Nephron progenitor cell (in vitro differentiated cells): ENCODE measurements around the gene ANKRD62.
A peak's percentile ranks its signal among the peaks of the same experiment; 100 is the strongest.

Source experiments
- DNase-seq: peaks from one replicate; pipeline ENCODE4 v3.0.0; 2021
- H3K27ac Mint-ChIP-seq: 2 replicates; pipeline ENCODE4 v1.8.0; 2021; ENCODE audit warnings: mild to moderate bottlenecking, moderate library complexity, mixed read lengths
- H3K27me3 Mint-ChIP-seq: 2 replicates; pipeline ENCODE4 v1.8.0; 2021; ENCODE audit warnings: mild to moderate bottlenecking, low read depth, mixed read lengths; ENCODE audit not compliant: poor library complexity
- H3K36me3 Mint-ChIP-seq: 2 replicates; pipeline ENCODE4 v1.8.0; 2021; ENCODE audit warnings: low read depth, mixed read lengths
- H3K4me1 Mint-ChIP-seq: 2 replicates; pipeline ENCODE4 v1.8.0; 2021; ENCODE audit warnings: mixed read lengths
- H3K4me3 Mint-ChIP-seq: 2 replicates; pipeline ENCODE4 v1.8.0; 2021; ENCODE audit warnings: mild to moderate bottlenecking, moderate library complexity, mixed read lengths
- H3K9me3 Mint-ChIP-seq: 2 replicates; pipeline ENCODE4 v1.8.0; 2021; ENCODE audit warnings: mild to moderate bottlenecking, moderate library complexity, mixed read lengths
- CTCF ChIP-seq: fragments of 200-600 bp; sonication (generic); IDR thresholded peaks from 2 replicates; pipeline ENCODE4 v1.5.0; 2021; ENCODE audit warnings: antibody characterized with exemption

Gene ANKRD62

GRCh38 chr18:12093520-12094257, at the start of gene ANKRD62:
ANKRD62 (plus strand) TSS chr18:12093843; CDS start chr18:12094018, 175 bp downstream.
- TF ChIP-seq CTCF: no peak
- DNase-seq: no peak
- no peak within 1 kb of the TSS for H3K27ac Mint-ChIP-seq
- no peaks in the 10 kb centered on the region for H3K36me3 Mint-ChIP-seq
- H3K4me3 Mint-ChIP-seq: no peak within 1 kb of the TSS
- H3K27me3 Mint-ChIP-seq: peaks cover 23% of the 10 kb centered on the region
- no peaks in the 10 kb centered on the region for H3K4me1 Mint-ChIP-seq
- peaks cover 4% of the 10 kb centered on the region for H3K9me3 Mint-ChIP-seq

- H3K27me3 Mint-ChIP-seq: peaks cover 27% of the 10 kb centered on the region
- H3K27ac Mint-ChIP-seq: no peak overlapping the region
- DNase-seq: no peak
- no peak for TF ChIP-seq CTCF
- no peaks in the 10 kb centered on the region for H3K36me3 Mint-ChIP-seq
- no peaks in the 10 kb centered on the region for H3K4me1 Mint-ChIP-seq
- no peak overlapping the region for H3K4me3 Mint-ChIP-seq
- H3K9me3 Mint-ChIP-seq: no peaks in the 10 kb centered on the region
These were observed 49.1 kb upstream of the ANKRD62 start for GRCh38 chr18:12044591-12044990.

GRCh38 chr18:12046046-12046750, 47.4 kb upstream of the ANKRD62 start:
- no peak for TF ChIP-seq CTCF
- no peak for DNase-seq
- H3K27me3 Mint-ChIP-seq: peaks cover 23% of the 10 kb centered on the region
- H3K9me3 Mint-ChIP-seq: no peaks in the 10 kb centered on the region
- H3K4me3 Mint-ChIP-seq: no peak overlapping the region
- H3K4me1 Mint-ChIP-seq: peaks cover 7% of the 10 kb centered on the region
- no peak overlapping the region for H3K27ac Mint-ChIP-seq
- no peaks in the 10 kb centered on the region for H3K36me3 Mint-ChIP-seq

- H3K4me1 Mint-ChIP-seq: peaks cover 9% of the 10 kb centered on the region
- no peak overlapping the region for H3K4me3 Mint-ChIP-seq
- TF ChIP-seq CTCF: peak; percentile 27
- DNase-seq: no peak
- H3K27me3 Mint-ChIP-seq: peaks cover 21% of the 10 kb centered on the region
- H3K36me3 Mint-ChIP-seq: no peaks in the 10 kb centered on the region
- H3K27ac Mint-ChIP-seq: no peak overlapping the region
- H3K9me3 Mint-ChIP-seq: no peaks in the 10 kb centered on the region
These were observed 46.8 kb upstream of the ANKRD62 start for GRCh38 chr18:12046751-12047335.

- Mint-ChIP-seq H3K36me3 (no peaks in the 10 kb centered on the region), H3K4me3 (no peak overlapping the region), H3K9me3 (no peaks in the 10 kb centered on the region), H3K27me3 (peaks cover 17% of the 10 kb centered on the region), H3K27ac (no peak overlapping the region), H3K4me1 (peaks cover 9% of the 10 kb centered on the region)
- no peak for TF ChIP-seq CTCF
- no peak for DNase-seq
These were observed 45.4 kb upstream of the ANKRD62 start for GRCh38 chr18:12048010-12048826.
